HG03045 (cell line): Measurements from ENCODE around the gene IGLL1.

Experiments
- ATAC-seq: cut with Tn5 transposase; IDR thresholded peaks from one replicate; pipeline ENCODE4 v1.9.1; 2021; ENCODE audit warnings: mild to moderate bottlenecking, moderate library complexity; ENCODE audit not compliant: unreplicated experiment

The IGLL1 gene

DNA sequence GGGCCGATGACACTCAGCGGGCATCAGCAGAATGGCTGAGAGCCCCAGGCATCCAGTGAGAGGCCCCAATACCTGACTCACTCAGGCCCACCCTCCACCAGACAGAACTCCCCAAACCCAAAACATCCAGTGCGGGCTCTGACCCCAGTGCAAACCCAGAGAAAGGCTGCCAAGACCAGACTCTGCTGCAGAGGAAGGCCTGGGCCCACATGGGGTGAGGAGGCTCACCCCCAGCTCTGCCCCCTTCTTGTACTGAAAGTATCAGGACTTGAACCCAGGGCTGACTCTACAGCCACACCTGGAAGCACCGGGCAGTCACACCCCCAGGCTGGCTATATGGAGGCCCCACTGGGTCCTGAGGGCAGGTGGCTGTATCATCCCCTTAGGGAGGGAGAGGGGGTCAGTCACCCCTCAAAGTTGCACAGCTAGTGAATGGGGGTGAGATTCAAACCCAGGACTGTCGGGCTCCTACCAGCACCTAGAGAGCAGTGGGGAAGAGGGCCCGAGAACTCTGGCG is 49.3 kb downstream of the IGLL1 start:
- ATAC-seq, result no peak

DNA sequence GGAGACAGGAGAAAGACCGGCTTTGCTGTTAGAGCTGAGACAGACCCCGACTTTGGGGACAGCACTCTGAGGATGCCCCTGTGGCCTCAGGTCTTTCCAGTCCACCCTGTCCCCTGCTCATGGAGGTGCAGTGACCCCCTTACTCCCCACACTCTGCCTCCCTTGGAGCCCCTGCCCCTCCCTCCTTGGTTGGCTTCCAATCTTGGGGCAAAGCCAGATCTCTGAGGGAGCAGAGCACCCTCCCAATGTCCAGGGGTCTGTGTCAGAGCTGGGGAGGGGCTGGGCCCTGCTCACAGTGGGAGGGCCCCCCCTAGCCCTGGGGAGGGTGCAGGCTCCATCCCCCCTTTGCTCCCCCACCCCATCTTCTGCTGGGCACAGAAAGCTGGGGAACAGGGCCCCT is 50.0 kb downstream of the IGLL1 start:
- ATAC-seq, result no peak

DNA sequence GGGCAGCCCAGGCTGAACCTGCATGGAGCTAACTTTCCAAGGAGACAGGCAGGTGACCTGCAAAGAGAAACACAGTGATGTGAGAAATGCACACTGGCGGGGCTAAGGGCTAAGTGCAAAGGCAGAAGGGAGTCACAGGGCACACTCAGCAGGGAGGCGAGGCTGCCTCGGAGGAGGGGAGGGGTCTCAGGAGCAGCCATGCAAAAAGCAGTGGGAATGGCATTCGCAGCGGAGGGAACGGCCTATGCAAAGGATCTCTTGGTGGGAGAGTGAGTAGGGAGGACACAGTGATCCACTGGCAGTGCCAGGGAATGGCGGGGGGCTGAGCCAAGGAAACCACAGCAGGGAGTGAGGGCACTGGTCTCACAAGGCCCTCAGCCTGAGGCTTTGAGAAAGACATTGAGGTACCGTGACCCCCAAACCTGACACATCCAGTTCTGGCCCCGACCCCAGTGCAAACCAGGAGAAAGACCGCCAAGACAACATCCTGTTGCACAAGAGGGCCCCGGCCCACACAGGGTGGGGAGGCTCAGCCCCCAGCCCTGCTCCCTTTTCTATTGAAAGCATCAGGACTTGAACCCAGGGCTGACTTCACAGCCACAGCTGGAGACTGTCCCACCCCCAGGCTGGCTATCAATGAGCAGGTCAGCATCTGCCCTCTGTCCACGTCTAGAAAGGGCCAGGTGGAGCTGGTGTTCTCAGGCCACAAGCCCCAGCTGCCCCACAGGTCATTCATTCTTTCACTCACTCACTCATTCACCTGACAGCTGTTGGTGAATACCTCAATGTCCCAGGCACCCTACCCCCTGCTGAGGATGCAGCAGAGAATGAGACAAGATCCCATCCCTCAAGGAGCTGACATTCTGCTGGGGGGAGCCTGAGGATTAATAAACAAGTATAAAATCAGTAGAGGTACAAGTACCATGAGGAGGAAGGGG is 50.7 kb downstream of the IGLL1 start:
- no peak for ATAC-seq

- no peak for ATAC-seq
Measured at GRCh38 chr22:23527971-23528740, 51.9 kb downstream of the IGLL1 start.

- no peak for ATAC-seq
Measured at GRCh38 chr22:23526596-23527316, 53.3 kb downstream of the IGLL1 start.

- ATAC-seq, result no peak
Measured at GRCh38 chr22:23525510-23525909, 54.6 kb downstream of the IGLL1 start.

- no peak for ATAC-seq
Measured at GRCh38 chr22:23524226-23524625, 55.9 kb downstream of the IGLL1 start.

GRCh38 chr22:23523713-23524112 is 56.4 kb downstream of the IGLL1 start:
- ATAC-seq, result no peak
